HepG2 (cell line): ENCODE measurements around the gene CCL5. TPM values are rescaled to one million over a fixed set of nuclear protein-coding genes. Genes with fewer than 3 reads are reported as not detected.
A peak's percentile ranks its signal among the peaks of the same experiment; 100 is the strongest.

ENCODE experiments used
- DMAP1 ChIP-seq: IDR thresholded peaks from 2 replicates; pipeline ENCODE4 v1.6.1; 2016
- FIP1L1 ChIP-seq: fragments of 200-400 bp; formaldehyde crosslinking; IDR thresholded peaks from 2 replicates; pipeline ENCODE4 v1.6.1; 2018; ENCODE audit warnings: low read depth, mild to moderate bottlenecking, low read length, moderate library complexity, borderline replicate concordance; ENCODE audit not compliant: insufficient read depth
- MED13 ChIP-seq: sonication (generic); formaldehyde crosslinking; IDR thresholded peaks from 2 replicates; pipeline ENCODE4 v1.5.0; 2020; ENCODE audit warnings: missing genetic modification reagents
- MTF2 ChIP-seq: sonication (generic); formaldehyde crosslinking; IDR thresholded peaks from 2 replicates; pipeline ENCODE4 v1.5.0; 2020; ENCODE audit warnings: missing genetic modification reagents, borderline replicate concordance
- SOX13 ChIP-seq, 3 experiments: fragments of 450-650 bp in 1 of 3; sonication (generic) in 1 of 3; formaldehyde crosslinking in 1 of 3; IDR thresholded peaks in 2 of 3; conservative IDR thresholded peaks in 1 of 3; 2 replicates each; pipeline versions ENCODE4 v1.5.0 to v1.6.1; 2016 to 2020; ENCODE audit warnings: antibody characterized with exemption in 1 of 3, mild to moderate bottlenecking in 1 of 3, missing compliant biosample characterization in 1 of 3, missing genetic modification reagents in 1 of 3, moderate library complexity in 1 of 3
- TAF15 ChIP-seq: fragments of 200-400 bp; formaldehyde crosslinking; IDR thresholded peaks from one replicate; pipeline ENCODE4 v1.6.1; 2018; ENCODE audit warnings: mild to moderate bottlenecking, low read depth, low read length; ENCODE audit not compliant: poor library complexity, severe bottlenecking
- ZBTB37 ChIP-seq: sonication (generic); formaldehyde crosslinking; IDR thresholded peaks from 2 replicates; pipeline ENCODE4 v1.4.0; 2020; ENCODE audit warnings: mild to moderate bottlenecking, missing genetic modification reagents
- ZFP36L2 ChIP-seq: sonication (generic); formaldehyde crosslinking; IDR thresholded peaks from 2 replicates; pipeline ENCODE4 v1.4.0; 2020; ENCODE audit warnings: missing genetic modification reagents
- ZKSCAN5 ChIP-seq: sonication (generic); formaldehyde crosslinking; IDR thresholded peaks from 2 replicates; pipeline ENCODE4 v1.5.1; 2020; ENCODE audit warnings: mild to moderate bottlenecking, missing genetic modification reagents
- ZNF414 ChIP-seq: sonication (generic); formaldehyde crosslinking; IDR thresholded peaks from 2 replicates; pipeline ENCODE4 v1.5.0; 2020; ENCODE audit warnings: missing genetic modification reagents
- ZNF430 ChIP-seq: sonication (generic); formaldehyde crosslinking; IDR thresholded peaks from 2 replicates; pipeline ENCODE4 v1.9.0; 2021; ENCODE audit warnings: mild to moderate bottlenecking, missing genetic modification reagents
- ZNF572 ChIP-seq: sonication (generic); formaldehyde crosslinking; IDR thresholded peaks from 2 replicates; pipeline ENCODE4 v1.5.1; 2020; ENCODE audit warnings: mild to moderate bottlenecking, missing genetic modification reagents
- ZNF652 ChIP-seq: IDR thresholded peaks from 2 replicates; pipeline ENCODE4 v1.6.1; 2016; ENCODE audit warnings: low read depth, borderline replicate concordance
- ZNF747 ChIP-seq: sonication (generic); formaldehyde crosslinking; IDR thresholded peaks from 2 replicates; pipeline ENCODE4 v1.8.1; 2023; ENCODE audit warnings: missing genetic modification reagents, mild to moderate bottlenecking, borderline replicate concordance
- polyA plus RNA-seq, 8 experiments: library from polyadenylated mRNA; depleted of rRNA in 3 of 8; stranded (reverse) in 7 of 8; unstranded in 1 of 8; fragments of >200 nt; fragmentation: Illumina TruSeq in 4 of 8; extraction: Trizol in 4 of 8; gene quantifications; 2 replicates each; pipeline versions ENCODE4 v1.2.1 to v1.2.3, GENCODE V29; 2011 to 2016; ENCODE audit warnings: low read depth in 4 of 8, missing spikeins in 1 of 8, mixed read lengths in 1 of 8; ENCODE audit not compliant: insufficient read depth in 1 of 8
- total RNA-seq, 5 experiments: library from RNA; depleted of rRNA; stranded (reverse); fragments of >200 nt; fragmentation: Illumina TruSeq; extraction: Trizol; gene quantifications; 2 replicates each; pipeline ENCODE4 v1.2.3, GENCODE V29; 2016; ENCODE audit warnings: low read depth in 1 of 5
- TF ChIP-seq, protein P1 (sequence below): sonication (generic); formaldehyde crosslinking; IDR thresholded peaks from 2 replicates; pipeline ENCODE4 v1.4.0; 2020; ENCODE audit warnings: missing genetic modification reagents, borderline replicate concordance
- TF ChIP-seq, protein P2 (sequence below): sonication (generic); formaldehyde crosslinking; IDR thresholded peaks from 2 replicates; pipeline ENCODE4 v1.4.0; 2020; ENCODE audit warnings: missing genetic modification reagents

The CCL5 gene
- total and polyA plus RNA-seq, 2 of the 13 experiments (the other 11 are each of a cell fraction or from before 2014, with no cell fraction given) = 0.13 to 0.29 TPM

DNA sequence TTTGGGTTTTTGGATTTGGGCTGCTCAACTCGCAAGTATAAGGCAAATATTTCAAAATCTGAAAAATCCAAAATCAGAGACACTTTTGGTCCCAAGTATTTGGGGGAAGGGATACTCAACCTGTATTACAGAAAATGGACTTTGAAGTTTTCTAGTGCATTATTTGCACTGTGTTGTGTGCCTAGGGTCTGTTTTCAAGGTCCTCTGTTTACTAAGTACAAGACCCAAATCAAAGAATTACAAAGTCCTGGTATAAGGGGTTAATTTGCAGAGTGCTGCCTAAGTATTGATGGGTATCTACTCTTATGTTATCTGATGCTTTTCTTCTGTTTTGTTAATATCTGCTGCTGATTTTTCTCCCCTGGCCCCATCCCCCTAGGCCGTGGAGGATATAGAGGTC lies 36.5 kb downstream of the CCL5 start (continued):
- TF ChIP-seq TAF15 (no peak), ZNF414 (CRISPR knock-in tag) (no peak), ZNF572 (no peak), ZNF430 (CRISPR knock-in tag) (no peak), MED13 (no peak), ZFP36L2 (CRISPR knock-in tag) (no peak), MTF2 (no peak), SOX13 (IDR thresholded peaks at IDR 0.05) (no peak), SOX13 (CRISPR knock-in tag; conservative IDR thresholded peaks at IDR 0.05 in 1 of 2, IDR thresholded peaks at IDR 0.05 in 1 of 2) (no peak), FIP1L1 (no peak), ZNF747 (CRISPR knock-in tag) (no peak), ZNF652 (peak; percentile 90), ZBTB37 (CRISPR knock-in tag) (no peak), ZKSCAN5 (CRISPR knock-in tag) (no peak), DMAP1 (CRISPR knock-in tag) (no peak)
- TF ChIP-seq, protein P1, sequence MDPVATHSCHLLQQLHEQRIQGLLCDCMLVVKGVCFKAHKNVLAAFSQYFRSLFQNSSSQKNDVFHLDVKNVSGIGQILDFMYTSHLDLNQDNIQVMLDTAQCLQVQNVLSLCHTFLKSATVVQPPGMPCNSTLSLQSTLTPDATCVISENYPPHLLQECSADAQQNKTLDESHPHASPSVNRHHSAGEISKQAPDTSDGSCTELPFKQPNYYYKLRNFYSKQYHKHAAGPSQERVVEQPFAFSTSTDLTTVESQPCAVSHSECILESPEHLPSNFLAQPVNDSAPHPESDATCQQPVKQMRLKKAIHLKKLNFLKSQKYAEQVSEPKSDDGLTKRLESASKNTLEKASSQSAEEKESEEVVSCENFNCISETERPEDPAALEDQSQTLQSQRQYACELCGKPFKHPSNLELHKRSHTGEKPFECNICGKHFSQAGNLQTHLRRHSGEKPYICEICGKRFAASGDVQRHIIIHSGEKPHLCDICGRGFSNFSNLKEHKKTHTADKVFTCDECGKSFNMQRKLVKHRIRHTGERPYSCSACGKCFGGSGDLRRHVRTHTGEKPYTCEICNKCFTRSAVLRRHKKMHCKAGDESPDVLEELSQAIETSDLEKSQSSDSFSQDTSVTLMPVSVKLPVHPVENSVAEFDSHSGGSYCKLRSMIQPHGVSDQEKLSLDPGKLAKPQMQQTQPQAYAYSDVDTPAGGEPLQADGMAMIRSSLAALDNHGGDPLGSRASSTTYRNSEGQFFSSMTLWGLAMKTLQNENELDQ (CRISPR knock-in tag) = no peak
- TF ChIP-seq, protein P2, sequence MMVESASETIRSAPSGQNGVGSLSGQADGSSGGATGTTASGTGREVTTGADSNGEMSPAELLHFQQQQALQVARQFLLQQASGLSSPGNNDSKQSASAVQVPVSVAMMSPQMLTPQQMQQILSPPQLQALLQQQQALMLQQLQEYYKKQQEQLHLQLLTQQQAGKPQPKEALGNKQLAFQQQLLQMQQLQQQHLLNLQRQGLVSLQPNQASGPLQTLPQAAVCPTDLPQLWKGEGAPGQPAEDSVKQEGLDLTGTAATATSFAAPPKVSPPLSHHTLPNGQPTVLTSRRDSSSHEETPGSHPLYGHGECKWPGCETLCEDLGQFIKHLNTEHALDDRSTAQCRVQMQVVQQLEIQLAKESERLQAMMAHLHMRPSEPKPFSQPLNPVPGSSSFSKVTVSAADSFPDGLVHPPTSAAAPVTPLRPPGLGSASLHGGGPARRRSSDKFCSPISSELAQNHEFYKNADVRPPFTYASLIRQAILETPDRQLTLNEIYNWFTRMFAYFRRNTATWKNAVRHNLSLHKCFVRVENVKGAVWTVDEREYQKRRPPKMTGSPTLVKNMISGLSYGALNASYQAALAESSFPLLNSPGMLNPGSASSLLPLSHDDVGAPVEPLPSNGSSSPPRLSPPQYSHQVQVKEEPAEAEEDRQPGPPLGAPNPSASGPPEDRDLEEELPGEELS (CRISPR knock-in tag) = 0 out of 2 replicates have a peak, but pooled peaks have one; percentile 18
